HG03103 (cell line): ENCODE results near the gene CYTH3.

ENCODE experiments used
- ATAC-seq: cut with Tn5 transposase; IDR thresholded peaks from one replicate; pipeline ENCODE4 v1.9.1; 2021; ENCODE audit warnings: low read depth; ENCODE audit not compliant: unreplicated experiment

The CYTH3 gene

DNA sequence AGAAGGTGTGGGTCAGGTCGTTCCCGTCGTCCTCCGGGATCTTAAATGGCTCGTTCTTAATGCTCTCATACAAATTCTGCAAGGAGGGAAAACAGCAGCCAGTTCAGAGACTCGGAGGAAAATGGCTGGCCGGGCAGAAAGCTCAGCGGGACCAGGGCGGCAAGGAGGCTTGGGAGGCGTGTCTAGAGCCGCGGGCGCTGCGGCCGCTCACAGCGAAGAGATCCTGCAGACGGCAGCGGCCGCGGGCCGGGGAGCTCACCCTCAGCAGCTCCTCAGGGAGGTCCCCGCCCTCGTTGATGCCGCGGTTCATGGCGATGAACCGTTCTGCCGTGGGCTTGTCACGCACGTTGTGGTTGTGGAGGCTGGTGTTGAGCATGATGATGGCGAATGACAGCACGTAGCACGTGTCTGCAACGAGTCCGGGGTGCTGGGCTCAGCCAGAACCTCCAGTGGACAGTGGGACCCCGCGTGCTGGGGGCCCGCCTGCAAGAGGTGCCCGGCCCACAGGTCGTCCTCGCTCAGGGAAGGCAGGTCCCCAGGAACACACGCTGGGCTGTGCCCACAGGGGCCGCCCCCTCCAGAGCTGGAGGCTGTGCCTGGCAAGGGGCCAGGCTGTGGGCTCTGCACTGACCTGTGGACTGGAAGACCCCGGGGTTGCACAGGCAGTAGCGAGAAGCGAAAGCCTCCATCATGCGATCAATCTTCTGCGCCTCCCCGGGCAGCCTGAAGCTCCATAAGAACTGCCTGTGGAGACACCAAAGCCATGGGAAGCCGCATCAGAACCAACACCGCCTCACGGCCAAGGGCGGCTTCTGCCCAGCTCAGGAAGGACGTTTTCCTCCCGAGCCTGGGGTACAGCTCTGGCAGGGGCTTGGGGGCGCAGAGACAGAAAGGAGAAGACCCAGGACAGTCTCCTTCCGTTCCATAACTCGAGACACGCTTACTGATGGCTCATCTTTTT, 101.6 kb downstream of the CYTH3 start:
- no peak for ATAC-seq

DNA sequence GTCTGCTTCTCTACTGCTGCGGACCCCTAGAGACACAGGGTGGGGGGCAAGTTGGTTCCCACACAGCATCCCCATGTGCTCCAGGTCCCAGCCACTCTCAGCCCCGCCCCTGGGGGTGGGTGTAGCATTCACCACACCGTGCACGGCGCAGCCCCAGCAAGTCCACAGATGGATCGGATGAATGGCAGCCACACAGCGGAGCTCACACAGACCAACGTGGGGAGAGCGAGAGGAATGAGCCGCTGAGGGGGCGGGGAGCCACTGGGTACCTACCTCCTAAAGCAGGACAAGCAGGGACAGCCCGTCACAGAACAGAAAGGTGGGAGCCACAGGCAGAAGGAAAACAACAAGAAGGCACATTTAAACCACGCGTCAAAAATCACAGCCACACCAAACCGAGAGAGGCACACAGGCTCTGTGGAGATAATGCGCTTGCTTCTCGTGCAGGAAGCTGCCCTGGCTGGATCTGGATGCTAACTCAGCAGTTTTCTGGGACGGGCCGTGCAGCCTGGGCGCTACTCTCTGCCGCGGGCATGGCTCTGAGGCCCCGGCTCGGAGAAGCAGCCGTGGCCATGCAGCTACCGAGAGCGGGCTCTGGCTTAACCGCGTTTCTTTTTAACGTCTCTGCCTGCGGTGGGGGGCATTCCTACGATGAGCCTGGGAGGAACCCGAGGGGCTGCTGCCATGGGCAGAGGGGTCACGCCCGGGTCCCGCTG, 102.5 kb downstream of the CYTH3 start:
- no peak for ATAC-seq

DNA sequence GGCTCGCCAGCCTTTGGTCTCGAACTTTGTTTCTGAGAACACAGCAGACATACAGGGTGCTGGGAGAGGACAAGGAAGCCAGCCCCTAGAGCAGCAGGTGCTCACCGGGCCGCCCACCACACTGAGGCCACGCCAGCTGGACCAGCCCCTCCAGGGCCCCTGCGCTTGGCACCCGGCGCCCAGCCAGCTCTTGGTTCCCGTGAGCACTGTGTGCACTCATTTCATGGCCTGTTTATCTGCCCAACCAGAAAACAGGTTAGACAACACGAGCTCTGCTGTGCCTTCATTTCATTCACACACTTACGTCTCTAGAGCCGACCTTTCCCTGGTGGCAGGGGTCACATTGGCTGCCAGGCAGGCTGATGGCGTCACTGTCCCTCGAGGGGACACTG, 104.0 kb downstream of the CYTH3 start:
- no peak for ATAC-seq

DNA sequence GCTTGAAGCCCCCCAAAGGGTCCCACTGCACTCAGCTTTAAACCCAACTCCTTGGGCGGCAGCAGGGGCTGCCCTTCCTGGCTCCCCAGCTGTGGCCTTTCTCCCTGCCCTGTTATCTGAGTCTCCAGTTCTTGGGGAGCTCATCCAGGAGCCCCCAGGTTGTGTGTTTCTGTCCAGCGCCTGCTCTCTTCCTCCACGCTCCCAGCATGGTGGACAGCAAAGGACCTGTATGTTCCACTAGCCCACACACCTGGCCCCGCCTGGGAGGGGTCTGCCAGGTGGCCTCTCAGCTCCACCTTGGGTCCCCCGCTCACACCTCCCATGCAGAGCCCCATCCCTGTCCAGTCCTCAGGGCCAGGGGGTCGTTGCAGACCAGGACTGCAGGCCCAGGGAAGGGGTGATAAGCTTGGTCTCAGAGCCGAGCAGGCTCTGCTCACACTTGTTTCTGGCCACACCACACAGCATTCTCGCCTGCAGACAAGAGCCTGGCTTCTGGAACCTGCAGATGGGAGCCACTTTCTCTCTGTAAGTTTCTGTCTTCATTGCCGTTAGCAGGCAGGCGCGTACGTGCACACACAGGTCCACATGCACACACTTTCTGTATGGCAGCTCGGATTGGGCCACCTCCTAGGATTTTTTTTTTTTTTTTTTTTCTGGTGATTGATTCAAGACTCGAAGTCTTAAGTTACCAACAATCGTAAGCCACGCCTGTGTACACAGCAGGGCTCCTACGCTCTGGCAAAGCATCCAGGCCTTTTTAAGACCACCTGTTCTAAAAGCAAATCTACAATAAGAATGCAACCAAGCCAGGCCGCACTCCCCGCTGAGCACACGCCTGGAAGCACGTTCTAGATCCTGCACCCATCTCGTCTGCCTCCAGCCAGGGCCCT, 104.6 kb downstream of the CYTH3 start:
- no peak for ATAC-seq

DNA sequence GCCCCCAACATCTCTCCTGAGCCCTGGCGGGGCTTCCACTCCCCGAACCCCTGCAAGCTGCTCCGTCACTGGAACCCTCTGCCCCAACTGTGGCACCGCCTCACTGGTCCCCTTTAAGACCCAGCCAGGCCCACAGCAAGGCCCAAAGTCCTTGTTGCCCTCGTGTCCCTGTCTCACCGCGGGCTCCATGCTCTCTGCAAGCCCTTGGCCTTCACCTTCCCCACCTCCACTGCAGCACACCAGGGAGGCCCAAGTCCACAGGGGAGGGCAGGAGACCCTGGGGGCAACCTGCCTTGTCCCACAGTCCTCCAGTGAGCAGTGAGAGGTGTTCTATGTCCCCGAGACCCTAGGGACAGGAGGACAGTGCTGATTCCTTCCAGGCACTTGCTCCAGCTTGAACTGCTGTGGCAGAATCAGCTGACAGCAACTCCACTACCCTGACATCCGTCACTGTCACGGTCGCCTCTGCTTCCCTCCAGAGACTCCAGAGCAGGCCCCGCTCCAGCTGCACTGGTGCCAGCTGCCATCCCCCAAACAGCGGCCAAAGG, 105.3 kb downstream of the CYTH3 start:
- no peak for ATAC-seq

DNA sequence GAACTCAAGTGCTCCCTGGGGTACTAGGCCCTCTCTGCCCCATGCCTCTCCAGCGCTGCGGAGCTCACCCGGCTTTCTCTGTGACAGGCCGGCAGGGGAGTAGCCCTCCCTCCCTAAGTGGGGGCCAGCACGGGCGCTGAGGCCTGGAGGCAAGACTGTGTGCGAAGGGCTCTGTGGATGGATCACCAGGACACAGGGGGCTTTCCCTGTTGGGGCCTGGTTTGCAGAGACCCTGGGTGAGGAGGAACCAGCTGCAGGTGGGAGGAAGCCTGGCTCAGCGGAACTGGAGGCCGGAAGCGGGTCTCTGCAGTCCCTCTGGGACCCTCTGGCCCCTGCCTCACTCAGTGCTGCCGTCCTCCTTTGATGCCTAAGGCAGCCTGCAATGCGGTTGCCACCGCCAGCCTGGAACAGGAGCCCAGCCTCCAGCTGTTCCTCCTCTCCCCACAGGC, 106.0 kb downstream of the CYTH3 start:
- no peak for ATAC-seq

DNA sequence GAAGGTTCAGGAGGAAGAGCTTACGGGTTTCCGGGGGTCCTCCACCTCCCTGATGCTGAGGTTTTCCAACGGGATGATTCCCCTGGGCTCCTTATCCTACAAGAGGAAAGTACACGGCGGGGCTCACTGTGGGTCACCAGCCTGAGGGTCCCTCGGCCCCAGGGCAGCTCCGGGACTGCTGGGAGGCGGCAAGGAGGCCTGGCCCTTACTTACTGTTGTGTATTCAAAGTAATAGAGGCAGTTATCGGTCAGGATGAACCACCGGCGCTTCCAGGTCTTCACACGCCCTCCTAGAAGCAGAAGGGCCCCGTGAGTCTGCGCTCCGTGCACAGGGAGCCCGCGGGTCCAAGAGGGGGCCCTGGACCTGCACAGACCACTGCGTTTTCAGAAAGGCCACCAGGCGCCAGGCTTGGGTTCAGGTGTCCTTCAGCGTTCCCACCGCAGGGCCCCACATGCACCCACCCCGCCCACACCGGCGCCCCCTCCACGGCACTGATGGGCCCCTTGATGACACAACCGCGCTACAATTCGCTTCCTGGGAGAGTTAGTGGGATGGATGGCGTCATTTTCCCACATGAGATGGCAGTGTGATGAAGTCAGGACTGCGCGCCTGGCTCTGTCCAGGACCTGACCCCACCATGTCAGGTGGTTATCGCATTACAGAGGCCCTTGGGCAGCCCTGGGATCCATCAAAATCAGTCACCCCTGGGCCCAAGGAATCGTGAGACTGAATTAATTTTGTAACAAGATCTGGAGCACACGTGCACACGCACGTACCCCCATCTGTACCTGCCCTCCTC, 106.7 kb downstream of the CYTH3 start:
- ATAC-seq, result no peak

DNA sequence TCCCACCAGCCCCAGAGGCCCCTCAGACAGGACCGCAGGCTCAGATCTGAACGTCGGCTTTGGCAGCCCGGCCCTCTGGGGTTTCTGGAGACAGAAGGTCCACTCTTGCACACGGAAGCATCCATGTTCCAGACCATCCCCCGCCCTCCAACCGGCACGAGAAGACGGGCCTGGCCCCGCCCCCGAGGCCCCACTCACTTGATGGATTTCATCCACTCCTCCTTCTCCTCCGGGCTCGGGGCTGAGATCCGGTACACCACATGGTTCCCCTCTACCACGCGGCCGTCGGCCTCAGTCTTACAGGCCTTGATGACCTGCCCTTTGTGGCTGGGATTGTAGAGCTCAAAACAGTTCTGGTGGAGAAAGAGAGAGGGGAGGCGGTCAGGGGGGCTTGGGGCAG, 107.3 kb downstream of the CYTH3 start:
- no peak for ATAC-seq

DNA sequence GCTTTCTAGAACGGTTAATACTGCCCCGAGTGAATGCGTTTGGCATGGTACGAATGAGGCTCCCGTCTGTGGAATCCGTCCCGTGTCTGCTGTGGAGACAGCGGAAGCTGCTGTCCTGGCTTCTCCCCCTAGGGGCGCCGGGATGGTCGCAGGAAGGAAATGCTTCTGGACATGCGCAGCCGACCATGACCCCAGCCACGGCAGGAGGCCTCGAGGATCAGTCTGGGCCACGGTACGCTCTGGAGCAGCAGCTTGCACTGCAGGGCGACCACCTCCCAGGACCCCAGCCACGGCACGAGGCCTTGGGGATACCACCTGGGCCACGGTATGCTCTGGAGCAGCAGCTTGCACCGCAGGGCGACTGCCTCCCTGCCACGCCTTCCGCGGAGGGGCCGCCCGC, 107.9 kb downstream of the CYTH3 start:
- no peak for ATAC-seq

DNA sequence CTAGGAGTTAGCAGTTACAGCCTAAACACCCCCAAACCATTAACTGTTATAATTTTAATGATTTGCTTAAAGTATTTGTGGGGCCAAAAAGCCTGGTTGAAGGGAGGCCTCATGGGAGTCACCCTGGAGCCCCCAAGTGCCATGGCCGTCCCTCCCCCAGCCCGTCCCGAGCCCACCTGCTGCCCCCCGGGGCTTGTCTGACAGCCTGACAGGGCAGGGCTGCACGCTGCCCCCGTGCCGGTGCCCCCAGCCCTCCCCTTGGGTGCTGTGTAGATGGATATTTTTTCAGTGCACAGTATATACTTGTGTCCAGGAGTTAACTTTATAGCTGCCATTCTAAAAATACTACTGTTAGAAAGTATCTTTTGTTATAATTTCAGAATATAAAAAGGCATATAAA, 108.4 kb downstream of the CYTH3 start:
- ATAC-seq, result no peak

DNA sequence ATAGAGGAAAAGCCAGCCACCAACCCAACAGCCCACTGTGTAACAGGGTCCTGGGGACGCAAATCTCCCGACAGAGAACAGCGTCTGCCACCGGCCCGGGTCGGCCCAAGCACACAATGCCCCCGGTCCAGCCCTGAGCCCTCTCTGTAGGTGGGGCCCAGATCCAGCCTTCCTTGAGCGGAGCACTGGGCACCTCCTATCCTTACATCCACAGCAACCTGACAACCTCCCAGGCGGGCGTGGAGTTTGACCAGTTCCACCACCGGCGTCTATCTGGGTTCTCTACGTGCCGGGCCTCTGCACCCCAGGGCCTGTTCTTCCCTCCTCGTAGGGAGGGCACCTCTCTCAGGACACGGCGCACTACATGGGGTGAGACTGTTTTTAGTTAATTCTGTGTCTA, 109.0 kb downstream of the CYTH3 start:
- ATAC-seq, result no peak

DNA sequence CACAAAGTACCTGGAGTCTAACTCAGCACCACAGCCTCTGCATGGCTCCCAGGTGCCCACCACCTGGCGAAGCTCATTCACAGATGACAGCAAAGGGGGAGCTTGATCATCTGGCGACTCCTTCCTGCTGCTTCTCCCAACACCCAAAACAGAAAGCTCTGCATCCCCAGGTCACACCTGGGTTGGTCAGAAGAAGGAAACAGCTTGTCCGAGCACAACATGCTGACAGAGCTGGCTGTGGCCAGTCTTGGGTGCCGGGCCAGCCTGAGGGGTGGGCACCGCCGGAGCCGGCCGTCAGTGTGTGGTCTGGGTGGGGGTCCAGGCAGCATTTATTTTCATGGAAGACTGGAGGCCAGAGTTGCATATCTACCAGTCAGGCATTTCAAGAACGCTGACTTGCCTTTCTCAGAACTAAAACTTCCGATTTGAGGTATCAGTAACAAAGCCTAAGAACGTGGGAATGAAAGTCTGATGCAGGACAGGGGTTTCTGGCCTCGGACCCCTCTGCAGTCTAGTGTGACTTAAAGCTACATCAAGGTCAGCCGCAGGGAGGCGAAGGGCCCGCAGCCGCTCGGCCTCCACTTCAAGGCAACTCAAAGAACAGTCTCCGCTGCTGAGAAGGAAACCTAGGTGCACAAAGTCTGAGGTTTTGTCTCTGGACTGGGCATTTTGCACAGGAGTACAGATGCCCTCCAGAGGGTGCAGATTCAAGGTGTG, 109.6 kb downstream of the CYTH3 start:
- no peak for ATAC-seq

DNA sequence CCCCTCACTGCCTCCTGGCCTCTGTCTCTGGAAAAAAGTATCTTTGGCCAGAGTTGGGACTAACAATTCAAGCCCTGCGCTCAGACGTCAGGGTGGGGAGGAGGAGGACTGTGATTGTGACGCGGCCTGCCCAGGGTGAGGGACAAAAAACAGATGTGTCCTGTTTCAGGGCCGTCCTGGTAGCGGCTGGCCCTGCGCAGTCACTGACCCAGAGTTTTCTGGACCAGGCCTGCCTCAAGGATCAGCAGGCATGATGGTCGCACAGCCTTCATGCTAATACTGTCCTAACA, 110.1 kb downstream of the CYTH3 start:
- no peak for ATAC-seq

DNA sequence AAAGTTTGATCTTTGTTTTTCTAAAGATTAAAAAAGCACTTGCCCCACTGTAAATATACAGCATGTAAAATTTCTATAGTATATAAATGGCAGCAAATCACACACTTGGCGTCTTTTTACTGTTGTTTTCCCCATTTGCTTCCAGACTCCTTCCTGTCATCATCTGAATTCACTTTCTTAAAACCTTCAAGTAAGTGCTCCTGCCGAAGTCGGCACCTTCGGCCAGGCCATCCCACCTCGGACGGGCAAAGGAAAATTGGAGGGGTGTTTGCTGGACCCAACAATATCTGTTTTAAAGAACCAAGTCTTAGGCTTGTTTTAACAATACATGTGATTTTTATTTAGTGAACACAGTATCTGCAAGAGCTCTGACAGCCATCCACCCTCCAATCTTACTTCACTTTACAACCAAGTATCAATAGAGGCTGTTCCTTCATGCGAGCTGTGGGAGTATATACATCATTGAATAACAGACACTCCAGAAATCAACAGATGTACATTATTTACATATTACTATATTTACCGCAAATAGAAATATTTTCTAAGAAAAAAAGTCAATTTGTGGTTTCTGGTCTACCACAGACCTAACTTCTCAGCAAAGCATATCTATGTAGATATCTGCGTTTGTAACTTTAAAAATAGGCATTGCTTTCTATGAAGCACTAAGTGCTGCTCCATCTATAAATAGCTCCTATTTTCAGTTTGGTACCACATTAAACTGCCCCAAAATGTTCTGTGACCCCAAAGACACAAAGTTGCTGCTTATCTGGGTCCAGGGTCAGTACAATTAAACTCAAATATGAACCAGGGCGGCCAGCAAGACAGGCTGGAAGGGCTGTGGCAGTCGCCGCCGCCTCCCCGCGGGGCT, 110.7 kb downstream of the CYTH3 start:
- ATAC-seq, result no peak

DNA sequence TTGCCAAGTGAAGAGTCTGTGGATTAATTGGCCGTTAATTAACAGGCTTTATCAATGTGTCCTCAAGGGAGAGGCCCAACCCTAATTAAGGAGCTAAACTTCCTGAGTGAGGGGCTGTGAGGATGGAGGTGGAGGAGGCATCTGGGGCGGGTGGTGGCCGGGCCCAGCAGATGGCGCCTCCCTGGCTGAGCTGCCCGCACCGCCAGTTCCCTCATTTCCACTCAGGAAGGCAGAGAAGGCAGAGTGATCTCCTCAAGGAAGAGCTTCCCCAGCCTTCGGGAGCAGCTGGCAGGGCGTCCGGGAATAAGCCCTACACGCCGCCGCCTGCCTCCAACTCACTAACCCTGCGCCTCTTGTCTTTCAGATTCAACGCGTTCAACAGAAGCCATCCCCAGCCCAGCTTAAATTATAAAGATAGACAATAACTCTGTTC, 112.2 kb downstream of the CYTH3 start:
- ATAC-seq, result no peak

DNA sequence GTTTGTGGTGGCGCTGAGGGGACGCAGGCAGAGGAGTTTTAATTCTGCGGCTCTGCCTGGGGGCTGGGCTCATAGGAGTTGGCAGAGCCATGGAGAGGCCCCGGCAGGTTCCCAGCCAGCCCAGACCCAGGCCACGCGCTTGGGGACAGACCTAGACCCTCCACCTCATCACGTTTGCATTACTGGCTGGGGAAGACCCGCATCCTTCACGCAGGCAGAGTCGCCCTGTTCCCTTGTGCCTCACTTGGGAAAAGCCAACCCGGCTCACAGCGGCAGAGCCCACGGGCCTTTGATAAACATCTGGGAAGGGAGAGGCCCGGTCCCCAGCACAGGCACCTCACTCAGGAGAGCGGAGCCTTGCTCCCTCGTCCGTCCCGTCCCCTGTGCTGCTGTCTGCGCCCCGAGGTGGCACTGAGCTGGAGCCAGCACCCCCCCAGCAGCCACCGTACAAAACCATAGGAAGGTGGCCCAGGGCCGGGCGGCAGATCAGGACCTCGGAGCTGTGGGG, 112.8 kb downstream of the CYTH3 start:
- ATAC-seq, result no peak

DNA sequence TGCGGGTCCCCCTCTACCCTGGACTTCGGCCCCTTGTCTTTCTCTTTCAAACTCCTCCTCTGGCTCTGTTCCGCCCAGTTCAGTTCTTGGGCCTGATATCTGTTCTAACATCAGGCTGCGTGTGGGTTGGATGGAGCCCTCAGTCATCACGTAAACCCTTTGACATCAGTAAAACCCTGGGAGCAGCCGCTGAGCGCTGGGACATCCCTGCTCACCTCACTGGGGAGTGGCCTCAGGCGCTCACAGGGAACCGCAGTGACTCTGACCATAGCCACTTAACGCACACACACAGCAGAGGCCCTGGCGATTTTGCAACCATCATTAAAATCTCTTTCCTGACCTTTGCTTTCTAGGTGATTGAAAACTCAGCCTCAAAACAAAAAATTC, 113.3 kb downstream of the CYTH3 start:
- no peak for ATAC-seq

DNA sequence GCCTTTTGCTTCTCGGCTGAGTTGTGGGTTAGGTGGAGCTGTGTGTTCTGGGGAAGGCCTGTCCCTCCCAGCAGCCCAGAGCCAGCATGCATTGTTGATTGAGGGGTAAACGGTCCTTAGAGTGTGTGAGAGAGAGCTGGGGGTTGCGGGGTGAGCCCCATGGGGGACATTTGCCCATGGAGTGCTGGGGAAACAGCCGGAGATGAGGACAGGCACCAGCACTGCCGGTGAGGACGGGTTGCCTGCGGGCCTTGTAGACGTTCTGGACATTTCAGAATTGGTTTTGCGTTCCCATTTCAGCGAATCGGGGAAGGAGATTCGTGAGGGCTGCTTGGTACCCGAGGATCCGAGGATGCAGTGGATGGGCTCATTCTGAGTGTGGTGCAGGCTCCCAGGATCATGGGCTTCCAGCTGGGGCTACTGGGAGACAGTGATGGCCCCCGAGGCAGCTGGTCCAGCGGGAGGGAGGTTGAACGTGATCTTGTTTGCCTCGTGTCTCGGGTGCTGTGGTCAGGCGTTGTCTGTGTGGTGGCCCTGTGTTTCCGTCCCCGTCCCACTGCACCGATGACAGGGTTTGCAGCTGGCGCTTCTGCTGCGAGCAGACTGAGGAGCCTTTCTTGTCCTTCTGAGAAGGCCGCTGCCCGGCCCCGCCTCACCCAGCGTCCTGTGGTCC, 113.9 kb downstream of the CYTH3 start:
- no peak for ATAC-seq
